T-helper 2 cell (primary cell): ENCODE data around the gene PLD5.

Source experiments
- DNase-seq, 5 experiments: peaks; one replicate each; pipeline versions ENCODE4 v3.0.0 to v3.0.0-alpha.2; 2012 to 2022

PLD5 gene

GRCh38 chr1:242208021-242208420 lies 316.5 kb downstream of the PLD5 start:
- DNase-seq = no peak

GRCh38 chr1:242206994-242207393 lies 317.5 kb downstream of the PLD5 start:
- no peak for DNase-seq

- no peak for DNase-seq
These were observed 318.6 kb downstream of the PLD5 start for GRCh38 chr1:242205622-242206489.

GRCh38 chr1:242203262-242203661 lies 321.2 kb downstream of the PLD5 start:
- DNase-seq = no peak

GRCh38 chr1:242201090-242201489 lies 323.4 kb downstream of the PLD5 start:
- DNase-seq = no peak

GRCh38 chr1:242199776-242200458 lies 324.6 kb downstream of the PLD5 start:
- no peak for DNase-seq

- no peak for DNase-seq
These were observed 326.3 kb downstream of the PLD5 start for GRCh38 chr1:242197907-242198820.

- no peak for DNase-seq
These were observed 327.6 kb downstream of the PLD5 start for GRCh38 chr1:242196914-242197313.

- no peak for DNase-seq
These were observed 328.4 kb downstream of the PLD5 start for GRCh38 chr1:242196101-242196500.

GRCh38 chr1:242189591-242189990 lies 334.9 kb downstream of the PLD5 start:
- DNase-seq = no peak

GRCh38 chr1:242187816-242188215 lies 336.7 kb downstream of the PLD5 start:
- no peak for DNase-seq

GRCh38 chr1:242187171-242187570 lies 337.3 kb downstream of the PLD5 start:
- DNase-seq = peak in 1 of 5 experiments; percentile 49

- DNase-seq = peak in 1 of 5 experiments; percentile 66
These were observed 338.8 kb downstream of the PLD5 start for GRCh38 chr1:242185731-242186130.

GRCh38 chr1:242184955-242185354 lies 339.5 kb downstream of the PLD5 start:
- no peak for DNase-seq

GRCh38 chr1:242179767-242180166 lies 344.7 kb downstream of the PLD5 start:
- DNase-seq = peak in 1 of 5 experiments; percentile 72

GRCh38 chr1:242178924-242179708 lies 345.4 kb downstream of the PLD5 start:
- peak in 1 of 5 experiments; percentile 11 for DNase-seq

- no peak for DNase-seq
These were observed 346.1 kb downstream of the PLD5 start for GRCh38 chr1:242178436-242178835.

GRCh38 chr1:242162140-242162539 lies 362.4 kb downstream of the PLD5 start:
- no peak for DNase-seq

- peak in 1 of 5 experiments; percentile 56 for DNase-seq
These were observed 377.2 kb downstream of the PLD5 start for GRCh38 chr1:242147096-242147976.

- no peak for DNase-seq
These were observed 377.8 kb downstream of the PLD5 start for GRCh38 chr1:242146652-242147051.

- no peak for DNase-seq
These were observed 383.7 kb downstream of the PLD5 start for GRCh38 chr1:242140836-242141235.
